ENCODE results near the gene LAMB3.

LAMB3 gene

GRCh38 chr1:209595599-209596285 lies 56.5 kb downstream of the LAMB3 start:
- DNase-seq (ENCODE audit: low read depth in 3 of 3): no peak

DNA sequence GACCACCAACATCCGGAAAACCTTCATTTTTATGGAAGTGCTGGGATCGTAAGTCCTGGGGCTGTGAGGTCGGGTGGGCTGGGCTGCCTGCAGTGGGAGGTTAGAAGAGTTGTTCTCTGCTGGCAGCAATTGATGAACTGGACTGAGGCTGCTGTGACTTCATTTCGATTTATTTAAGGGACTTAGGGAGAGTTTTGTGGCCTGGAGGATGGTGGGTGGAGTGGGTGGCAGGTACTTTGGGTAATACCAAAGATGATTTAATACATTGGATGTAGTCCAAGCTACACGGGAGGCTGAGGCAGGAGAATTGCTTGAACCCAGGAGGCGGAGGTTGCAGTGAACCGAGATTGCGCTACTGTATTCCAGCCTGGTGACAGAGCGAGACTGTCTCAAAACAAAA lies 57.2 kb downstream of the LAMB3 start:
- no peak for DNase-seq (ENCODE audit: low read depth in 3 of 3)

DNA sequence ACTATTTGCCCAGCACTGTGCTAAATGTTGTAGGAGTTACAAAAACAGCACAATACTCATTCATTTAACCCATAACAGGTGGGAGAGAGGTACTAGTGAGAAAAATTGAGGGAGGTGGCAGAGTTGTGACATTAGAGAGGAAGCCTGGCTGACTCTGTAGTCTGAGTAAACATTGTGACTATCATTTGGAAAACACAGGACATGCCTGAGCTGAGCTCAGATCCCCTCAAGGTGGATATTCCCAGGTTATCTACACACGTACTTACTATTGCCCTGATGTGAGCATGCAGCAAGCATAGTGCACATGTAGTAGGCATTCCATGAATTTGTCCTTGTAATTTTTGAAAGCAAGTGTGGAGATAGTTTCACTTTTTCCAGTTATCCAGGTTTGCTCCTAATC lies 57.8 kb downstream of the LAMB3 start:
- no peak for DNase-seq (ENCODE audit: low read depth in 3 of 3)

DNA sequence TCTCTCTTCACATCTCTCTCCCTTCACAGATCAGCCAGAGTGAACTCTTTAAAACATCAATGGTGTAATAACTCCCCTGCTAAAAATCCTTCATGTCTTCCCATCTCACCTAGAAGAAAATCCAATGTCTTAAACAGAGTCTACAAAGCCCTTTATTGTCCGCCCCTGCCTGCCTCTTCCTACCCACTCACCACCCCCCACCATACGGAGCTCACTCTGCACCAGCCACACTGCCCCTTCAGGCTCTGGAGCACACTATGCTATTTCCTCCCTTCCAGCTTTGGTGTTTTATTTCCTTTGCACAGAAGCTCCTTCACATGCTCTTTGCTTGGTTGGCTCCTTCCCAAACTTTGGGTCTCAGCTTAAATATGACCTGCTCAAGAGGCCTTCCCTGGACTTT lies 58.5 kb downstream of the LAMB3 start:
- no peak for DNase-seq (ENCODE audit: low read depth in 3 of 3)

- no peak for DNase-seq (ENCODE audit: low read depth in 3 of 3)
Measured at GRCh38 chr1:209590405-209590804, 61.8 kb downstream of the LAMB3 start.

GRCh38 chr1:209589863-209590262 lies 62.4 kb downstream of the LAMB3 start:
- no peak for DNase-seq (ENCODE audit: low read depth in 3 of 3)

- DNase-seq (ENCODE audit: low read depth in 3 of 3): no peak
Measured at GRCh38 chr1:209589440-209589839, 62.8 kb downstream of the LAMB3 start.

DNA sequence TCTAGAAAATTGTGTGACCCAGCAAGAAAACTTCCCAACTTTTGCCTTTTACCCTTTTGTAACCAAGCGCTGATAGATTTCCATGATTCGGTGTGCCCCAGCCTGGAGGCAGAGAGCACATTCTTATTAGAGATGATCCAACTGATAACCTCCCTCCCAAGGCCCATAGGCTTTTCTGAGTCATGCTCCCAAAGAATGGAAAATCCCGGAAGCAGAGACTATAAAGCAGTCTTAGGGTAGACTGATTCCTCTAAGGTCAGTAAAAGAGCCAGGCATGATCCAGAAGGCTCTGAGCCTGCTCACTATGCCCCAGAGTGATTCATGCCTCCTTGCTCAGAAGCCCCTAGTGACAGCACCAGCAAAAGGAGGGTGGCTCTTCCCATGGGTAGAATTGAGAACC lies 64.4 kb downstream of the LAMB3 start:
- no peak for DNase-seq (ENCODE audit: low read depth in 3 of 3)

- no peak for DNase-seq (ENCODE audit: low read depth in 3 of 3)
Measured at GRCh38 chr1:209586221-209586740, 65.9 kb downstream of the LAMB3 start.

GRCh38 chr1:209585672-209586071 lies 66.6 kb downstream of the LAMB3 start:
- DNase-seq (ENCODE audit: low read depth in 3 of 3): no peak

DNA sequence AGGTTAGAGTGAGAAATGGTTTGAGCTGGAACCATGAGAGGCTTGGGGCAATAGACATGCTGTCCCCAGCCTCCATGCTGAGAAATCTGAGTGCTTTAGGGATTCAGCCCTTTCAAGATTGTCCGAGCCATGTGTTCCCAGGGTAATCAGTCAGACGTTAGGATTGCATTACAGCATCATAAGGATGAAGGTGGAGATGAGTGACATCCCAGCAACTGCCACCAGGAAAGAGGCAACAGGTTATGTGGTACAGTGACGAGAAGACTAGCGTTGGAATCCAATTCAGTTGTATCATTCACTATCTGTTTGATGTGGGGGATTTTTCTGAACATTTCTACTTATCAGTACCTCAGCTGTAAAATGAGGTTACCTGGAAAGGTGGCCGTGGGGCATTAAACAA lies 67.0 kb downstream of the LAMB3 start:
- DNase-seq (ENCODE audit: low read depth in 3 of 3): no peak

- DNase-seq (ENCODE audit: low read depth in 3 of 3): no peak
Measured at GRCh38 chr1:209584231-209584672, 68.0 kb downstream of the LAMB3 start.

DNA sequence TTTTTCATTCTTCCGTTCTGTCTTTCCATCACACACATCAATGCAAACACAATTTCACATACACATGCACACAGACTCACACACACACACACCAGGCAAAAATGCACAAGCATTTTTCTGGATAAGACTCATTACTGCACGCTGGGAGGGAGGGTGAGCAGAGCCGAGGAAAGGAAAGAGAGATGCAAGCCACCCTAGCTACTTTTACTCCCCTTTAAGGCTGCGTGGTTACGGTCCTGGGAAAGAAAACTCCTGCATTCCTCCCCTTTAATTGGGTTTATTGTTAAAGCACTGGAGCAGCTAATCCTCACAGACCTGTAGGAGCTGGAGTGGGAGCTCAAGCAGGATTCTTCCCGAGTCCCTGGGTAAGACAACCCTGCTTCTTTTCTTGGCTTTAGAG lies 68.8 kb downstream of the LAMB3 start, which contains the start of gene CAMK1G:
Gene CAMK1G, plus strand, starts transcription at position 307 of the 400 bp plus-strand sequence. CDS start 11,270 bp downstream, outside the sequence.
- no peak for DNase-seq (ENCODE audit: low read depth in 3 of 3)

GRCh38 chr1:209580577-209580976 lies 71.6 kb downstream of the LAMB3 start:
- DNase-seq (ENCODE audit: low read depth in 3 of 3): no peak

- no peak for DNase-seq (ENCODE audit: low read depth in 3 of 3)
Measured at GRCh38 chr1:209577346-209577745, 74.9 kb downstream of the LAMB3 start.

GRCh38 chr1:209576392-209577197 lies 75.6 kb downstream of the LAMB3 start:
- peak; percentile 28 to 42 (median 39) for DNase-seq (ENCODE audit: low read depth in 3 of 3)

GRCh38 chr1:209570743-209571142 lies 81.5 kb downstream of the LAMB3 start:
- DNase-seq (ENCODE audit: low read depth in 3 of 3): no peak

DNA sequence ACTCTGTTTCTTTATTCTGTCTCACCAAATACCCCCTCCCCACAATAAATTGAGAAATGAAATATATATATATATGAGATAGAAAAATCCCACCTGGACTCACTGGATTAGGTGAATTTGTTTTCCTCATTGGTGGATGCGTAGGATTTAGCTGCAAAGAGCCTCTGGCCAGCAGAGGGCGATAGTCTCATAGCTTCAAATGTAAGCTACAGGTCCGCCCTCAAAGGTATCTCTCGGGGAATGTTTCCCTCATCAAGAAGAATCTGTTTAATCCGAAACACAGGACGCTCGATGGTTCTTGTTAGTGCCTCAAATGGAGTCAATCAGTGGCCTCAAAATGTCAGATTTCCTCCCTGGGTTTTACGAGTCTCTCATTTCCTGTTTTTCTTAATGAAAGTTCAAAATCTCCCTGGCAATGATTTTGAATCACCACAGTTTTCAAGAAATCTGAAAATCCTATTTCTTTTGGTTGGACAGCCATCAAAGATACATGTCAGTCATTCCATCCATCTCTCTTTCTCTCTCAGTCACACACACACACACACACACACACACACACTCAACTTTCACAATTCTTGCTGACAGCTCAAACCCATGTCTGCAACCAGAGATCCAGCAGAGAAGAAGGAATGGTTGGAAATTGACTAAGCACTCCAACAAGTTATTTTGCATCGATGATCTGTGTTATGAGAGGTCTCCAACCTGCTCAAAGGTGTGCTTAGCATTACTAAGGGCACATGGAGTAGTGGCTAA lies 82.6 kb downstream of the LAMB3 start:
- peak; percentile 53 to 55 (median 53) for DNase-seq (ENCODE audit: low read depth in 3 of 3)

- DNase-seq (ENCODE audit: low read depth in 3 of 3): no peak
Measured at GRCh38 chr1:209567698-209568175, 84.5 kb downstream of the LAMB3 start.

- peak; percentile 37 to 54 (median 45) for DNase-seq (ENCODE audit: low read depth in 3 of 3)
Measured at GRCh38 chr1:209565759-209566678, 86.2 kb downstream of the LAMB3 start.

Measured in stimulated activated CD4-positive, alpha-beta T cell treated with anti-CD3 and anti-CD28 coated beads, TNF-alpha, amount 100 ng/mL, for 4 hours (primary cell).